VCaP (cell line): Measurements from ENCODE around the gene RTKN.

Source experiments
- H3K27ac ChIP-seq: fragments of 450-650 bp; 2 replicates; pipeline ENCODE4 v1.5.1; 2017
- CTCF ChIP-seq: fragments of 450-650 bp; conservative IDR thresholded peaks from 2 replicates; pipeline ENCODE4 v1.5.1; 2017; ENCODE audit warnings: mild to moderate bottlenecking, moderate library complexity

RTKN gene

GRCh38 chr2:74436848-74437695 is 4.7 kb downstream of the RTKN start:
- H3K27ac ChIP-seq = no peak overlapping the region
- TF ChIP-seq CTCF = no peak

- no peak for TF ChIP-seq CTCF
- H3K27ac ChIP-seq = no peak overlapping the region
Measured at GRCh38 chr2:74436111-74436805, 5.5 kb downstream of the RTKN start.

- no peak for TF ChIP-seq CTCF
- no peak overlapping the region for H3K27ac ChIP-seq
Measured at GRCh38 chr2:74430502-74430901, 11.2 kb downstream of the RTKN start.

- TF ChIP-seq CTCF = no peak
Measured at GRCh38 chr2:74429487-74430451, 12.0 kb downstream of the RTKN start.

GRCh38 chr2:74428675-74429074 is 13.1 kb downstream of the RTKN start:
- H3K27ac ChIP-seq = no peak overlapping the region
- TF ChIP-seq CTCF = no peak

More at GRCh38 chr2:74429487-74430451, 12.0 kb downstream of the RTKN start:
- H3K27ac ChIP-seq = no peak overlapping the region

GRCh38 chr2:74427551-74427950 is 14.2 kb downstream of the RTKN start:
- H3K27ac ChIP-seq = no peak overlapping the region
- no peak for TF ChIP-seq CTCF
